ENCODE results near the gene FGFRL1.
"Not testable (repeated sequence)": the region's sequence is repeated elsewhere in the genome, so short reads cannot be mapped to it uniquely, and the experiment has no call there.

FGFRL1 gene

DNA sequence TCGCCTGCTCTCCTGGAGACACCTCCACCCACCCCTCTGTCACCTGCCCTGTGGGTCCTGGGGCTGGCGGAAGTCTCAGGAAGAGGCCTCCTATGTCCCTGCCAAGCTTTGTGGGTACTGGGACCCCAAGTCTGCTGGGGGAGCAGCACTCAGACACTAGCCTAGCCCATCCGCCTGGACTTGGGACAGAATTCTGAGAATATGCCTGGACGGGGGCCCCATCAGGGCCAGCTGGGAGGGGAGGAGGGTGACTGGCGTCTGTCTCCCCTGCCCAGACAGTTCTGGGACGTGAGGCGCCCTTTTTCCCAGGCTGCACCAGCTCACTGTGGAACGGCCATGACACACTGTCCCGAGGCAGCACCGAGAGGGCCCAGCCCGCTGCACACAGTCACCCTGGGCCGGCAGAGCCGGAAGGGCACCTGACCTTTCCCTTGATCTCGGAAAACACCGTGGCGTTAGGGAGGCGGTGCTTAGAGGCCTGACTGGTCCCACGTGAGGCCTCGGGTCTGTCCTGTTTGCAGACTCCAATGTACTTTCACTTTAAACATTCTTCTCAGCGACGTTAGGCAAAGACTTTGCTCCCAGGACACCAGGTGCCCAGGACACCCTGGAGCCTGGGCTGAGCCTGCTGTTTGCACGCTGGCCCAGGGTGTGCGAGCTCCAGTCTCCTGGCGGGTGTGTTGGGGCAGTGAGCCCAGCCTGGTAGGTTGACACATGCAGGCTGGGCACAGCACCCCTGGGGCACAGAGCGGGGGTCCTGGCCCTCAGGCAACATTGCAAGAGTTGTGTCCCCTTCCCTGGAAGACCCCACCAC lies 18.9 kb upstream of the FGFRL1 start:
- no peak for DNase-seq (ENCODE audit: low read depth, low spot score)

DNA sequence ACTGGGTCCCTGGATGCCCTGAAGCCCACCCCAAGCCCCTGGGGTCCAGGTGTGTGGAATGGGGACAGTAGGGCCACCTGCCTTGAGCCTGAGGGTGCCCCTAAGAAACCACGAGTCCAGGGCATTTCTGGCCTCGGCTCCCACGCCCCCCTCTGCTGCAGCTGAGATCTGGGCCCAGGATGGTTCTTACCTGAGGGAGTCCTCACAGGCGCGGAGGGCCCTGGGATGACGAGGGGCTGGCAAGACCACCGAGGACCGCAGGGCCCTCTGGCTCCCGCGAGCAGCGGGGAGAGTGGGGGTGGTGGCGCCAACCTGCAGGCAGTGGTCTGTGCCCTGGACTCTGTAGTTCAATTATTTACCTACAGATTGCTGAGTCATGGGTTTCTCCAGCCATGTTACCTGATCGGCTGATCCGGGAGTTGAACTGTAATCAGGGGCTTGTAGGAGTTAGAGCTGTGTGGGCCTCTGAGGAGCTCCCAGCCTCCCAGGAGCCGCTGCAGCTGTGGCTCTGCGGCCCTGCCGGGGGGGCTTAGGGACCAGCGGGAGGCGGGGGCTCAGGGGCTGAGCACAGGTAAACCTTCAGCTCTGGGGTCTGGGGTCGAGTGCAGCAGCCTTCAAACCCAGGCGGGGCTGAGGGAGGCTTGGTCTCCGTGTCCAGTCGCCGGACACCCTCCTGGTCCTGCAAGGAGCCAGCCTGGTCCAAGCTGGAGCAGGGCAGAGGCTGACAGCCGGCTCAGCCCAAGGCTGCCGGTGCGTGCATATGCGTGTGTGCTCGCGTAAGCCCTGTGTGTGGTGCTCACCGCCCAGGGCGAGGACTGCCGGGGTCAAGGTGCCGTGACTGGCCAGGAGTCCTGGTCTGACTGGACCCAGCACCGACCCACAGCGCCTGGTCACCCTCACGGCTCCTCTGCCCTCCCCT lies 18.1 kb upstream of the FGFRL1 start, which contains the start of gene SLC26A1:
SLC26A1 (minus strand) TSS at position 294 of the 919 bp plus-strand sequence. CDS start 1,701 bp downstream, outside the sequence.
- no peak for DNase-seq (ENCODE audit: low read depth, low spot score)

DNA sequence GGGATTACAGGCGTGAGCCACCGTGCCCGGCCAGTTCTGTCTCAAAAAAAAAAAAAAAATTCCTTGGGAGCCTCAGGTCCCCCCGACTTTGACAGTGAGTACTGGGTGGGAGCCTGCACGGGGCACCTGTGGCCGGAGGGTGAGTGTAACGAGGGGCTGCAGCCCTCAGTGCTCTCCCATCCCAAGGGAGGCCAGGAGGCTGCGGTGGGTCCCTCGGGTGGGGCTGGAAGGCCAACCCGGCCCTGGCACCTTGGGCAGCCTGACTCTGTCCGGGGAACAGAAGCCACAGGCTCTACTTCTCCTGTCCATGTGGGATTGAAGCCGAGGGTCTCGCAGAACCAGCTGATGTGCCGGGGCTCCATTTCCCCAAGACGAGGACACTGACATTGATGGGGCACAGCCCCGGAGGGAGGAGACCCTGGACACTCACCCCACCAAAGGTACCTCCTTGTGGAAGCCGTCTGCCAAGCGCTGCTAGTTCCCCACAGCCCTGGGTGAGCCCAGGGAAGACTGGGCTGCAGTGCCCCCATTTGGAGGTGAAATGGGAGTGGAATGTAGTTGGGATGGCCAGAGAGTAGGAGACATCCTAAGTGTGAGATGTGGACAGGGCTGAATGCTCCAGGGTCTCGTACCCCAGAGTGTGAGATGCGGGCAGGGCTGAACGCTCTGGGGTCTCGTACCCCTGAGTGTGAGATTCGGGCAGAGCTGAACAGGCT lies 16.0 kb upstream of the FGFRL1 start:
- no peak for DNase-seq (ENCODE audit: low read depth, low spot score)

- DNase-seq (ENCODE audit: low read depth, low spot score): no peak
These were observed 15.1 kb upstream of the FGFRL1 start for GRCh38 chr4:996030-996996.

- DNase-seq (ENCODE audit: low read depth, low spot score): no peak
These were observed 14.4 kb upstream of the FGFRL1 start for GRCh38 chr4:996997-997374.

- no peak for DNase-seq (ENCODE audit: low read depth, low spot score)
These were observed 13.9 kb upstream of the FGFRL1 start for GRCh38 chr4:997375-998071.

DNA sequence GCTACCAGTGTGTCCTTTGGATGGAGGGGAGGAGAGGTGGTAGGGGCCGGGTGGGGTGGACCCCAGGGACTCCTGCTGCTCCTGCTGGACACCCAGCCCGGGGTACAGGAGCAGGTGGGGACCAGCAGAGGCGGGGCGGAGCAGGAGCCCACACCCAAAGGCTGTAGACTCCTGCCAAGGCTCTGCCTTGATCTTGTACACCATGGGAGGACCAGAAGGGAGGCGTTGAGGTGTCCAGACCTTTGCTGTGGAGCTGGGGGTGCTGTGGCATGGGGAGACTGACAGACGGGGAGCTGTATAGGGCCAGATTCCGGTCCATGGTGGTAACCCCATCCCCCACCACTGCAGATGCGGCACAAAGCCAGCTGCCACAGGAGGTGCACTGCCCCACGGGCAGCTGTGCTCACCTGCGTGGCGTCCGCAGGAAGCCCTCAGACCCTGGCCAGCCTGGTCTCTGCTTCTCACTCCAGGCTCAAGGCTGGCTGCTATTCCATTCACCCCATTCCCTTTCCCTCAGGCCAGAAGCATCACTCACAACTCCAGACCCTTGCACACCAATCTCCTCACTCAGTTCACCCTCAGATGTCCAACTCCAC lies 13.2 kb upstream of the FGFRL1 start:
- no peak for DNase-seq (ENCODE audit: low read depth, low spot score)

- not testable (repeated sequence) for DNase-seq (ENCODE audit: low read depth, low spot score)
These were observed 12.1 kb upstream of the FGFRL1 start for GRCh38 chr4:999240-999863.

- no peak for DNase-seq (ENCODE audit: low read depth, low spot score)
These were observed 11.5 kb upstream of the FGFRL1 start for GRCh38 chr4:999882-1000425.

DNA sequence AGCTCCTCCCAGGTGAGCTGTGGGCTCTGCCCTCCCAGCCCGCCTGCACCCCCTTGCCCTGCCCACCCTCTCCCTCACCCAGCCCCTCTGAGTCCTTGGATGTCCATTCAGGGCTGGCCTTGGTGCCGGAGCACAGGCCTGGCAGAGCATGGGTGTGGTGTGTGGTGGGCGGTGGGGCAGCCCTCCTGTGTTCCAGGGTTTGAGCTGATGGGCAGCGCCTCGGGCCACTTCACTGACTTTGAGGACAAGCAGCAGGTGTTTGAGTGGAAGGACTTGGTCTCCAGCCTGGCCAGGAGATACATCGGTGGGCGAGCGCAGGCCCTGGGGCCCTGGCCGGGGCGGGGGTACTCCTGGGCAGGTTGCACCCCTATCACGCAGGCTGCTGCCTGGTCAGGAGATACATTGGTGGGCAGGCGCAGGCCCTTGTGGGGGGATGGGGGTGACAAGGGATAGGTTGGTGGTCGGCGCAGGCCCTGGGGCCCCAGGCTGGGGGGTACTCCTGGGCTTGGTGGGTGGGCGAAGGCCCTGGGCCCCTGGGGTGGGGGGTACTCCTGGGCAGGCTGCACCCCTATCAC lies 10.7 kb upstream of the FGFRL1 start:
- DNase-seq (ENCODE audit: low read depth, low spot score): no peak

DNA sequence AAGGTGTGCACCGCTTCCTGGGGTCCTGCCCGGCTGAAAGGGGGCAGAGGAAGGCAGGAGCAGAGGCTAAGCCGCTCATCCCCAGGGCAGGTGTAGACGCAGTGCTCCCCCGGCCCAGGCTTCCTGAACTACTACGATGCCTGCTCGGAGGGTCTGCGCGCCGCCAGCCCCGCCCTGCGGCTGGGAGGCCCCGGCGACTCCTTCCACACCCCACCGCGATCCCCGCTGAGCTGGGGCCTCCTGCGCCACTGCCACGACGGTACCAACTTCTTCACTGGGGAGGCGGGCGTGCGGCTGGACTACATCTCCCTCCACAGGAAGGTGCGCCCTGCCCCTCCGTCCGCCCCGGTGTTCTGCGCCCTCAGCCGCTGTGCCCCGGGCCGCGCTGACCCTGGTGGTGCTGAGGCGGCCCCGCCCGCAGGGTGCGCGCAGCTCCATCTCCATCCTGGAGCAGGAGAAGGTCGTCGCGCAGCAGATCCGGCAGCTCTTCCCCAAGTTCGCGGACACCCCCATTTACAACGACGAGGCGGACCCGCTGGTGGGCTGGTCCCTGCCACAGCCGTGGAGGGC lies 9.8 kb upstream of the FGFRL1 start:
- DNase-seq (ENCODE audit: low read depth, low spot score): no peak

DNA sequence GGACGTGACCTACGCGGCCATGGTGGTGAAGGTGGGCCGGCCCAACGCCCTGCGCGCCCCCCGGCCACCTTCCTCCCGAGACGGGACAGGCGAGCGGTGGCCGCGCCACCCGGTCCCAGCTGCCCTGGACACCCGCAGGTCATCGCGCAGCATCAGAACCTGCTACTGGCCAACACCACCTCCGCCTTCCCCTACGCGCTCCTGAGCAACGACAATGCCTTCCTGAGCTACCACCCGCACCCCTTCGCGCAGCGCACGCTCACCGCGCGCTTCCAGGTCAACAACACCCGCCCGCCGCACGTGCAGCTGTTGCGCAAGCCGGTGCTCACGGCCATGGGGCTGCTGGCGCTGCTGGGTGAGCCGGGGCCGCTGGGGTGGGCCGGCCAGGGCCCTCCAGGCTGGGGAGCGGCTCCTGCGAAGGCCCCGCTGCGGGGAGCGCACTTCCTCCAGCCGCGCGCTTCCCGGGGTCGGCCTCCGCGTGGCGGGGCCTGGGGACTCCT lies 9.2 kb upstream of the FGFRL1 start:
- no peak for DNase-seq (ENCODE audit: low read depth, low spot score)

GRCh38 chr4:1002631-1003251 lies 8.7 kb upstream of the FGFRL1 start:
- no peak for DNase-seq (ENCODE audit: low read depth, low spot score)

GRCh38 chr4:1003271-1004070 lies 8.0 kb upstream of the FGFRL1 start:
- no peak for DNase-seq (ENCODE audit: low read depth, low spot score)

- no peak for DNase-seq (ENCODE audit: low read depth, low spot score)
These were observed 7.4 kb upstream of the FGFRL1 start for GRCh38 chr4:1004071-1004418.

GRCh38 chr4:1004557-1005485 lies 6.6 kb upstream of the FGFRL1 start:
- no peak for DNase-seq (ENCODE audit: low read depth, low spot score)

Data from smooth muscle cell of the brain vasculature (primary cell).